SIG-M5 treated with dmso at 0.1 percent for 504 hours (cell line): Measurements from ENCODE around the gene GNAZ.

Experiments used
- DNase-seq: peaks from one replicate; lab custom pipeline; 2025; ENCODE audit not compliant: unreplicated experiment; lab: John Stamatoyannopoulos, UW

Gene GNAZ

GRCh38 chr22:23117891-23118646 lies 47.8 kb downstream of the GNAZ start:
- no peak for DNase-seq

DNA sequence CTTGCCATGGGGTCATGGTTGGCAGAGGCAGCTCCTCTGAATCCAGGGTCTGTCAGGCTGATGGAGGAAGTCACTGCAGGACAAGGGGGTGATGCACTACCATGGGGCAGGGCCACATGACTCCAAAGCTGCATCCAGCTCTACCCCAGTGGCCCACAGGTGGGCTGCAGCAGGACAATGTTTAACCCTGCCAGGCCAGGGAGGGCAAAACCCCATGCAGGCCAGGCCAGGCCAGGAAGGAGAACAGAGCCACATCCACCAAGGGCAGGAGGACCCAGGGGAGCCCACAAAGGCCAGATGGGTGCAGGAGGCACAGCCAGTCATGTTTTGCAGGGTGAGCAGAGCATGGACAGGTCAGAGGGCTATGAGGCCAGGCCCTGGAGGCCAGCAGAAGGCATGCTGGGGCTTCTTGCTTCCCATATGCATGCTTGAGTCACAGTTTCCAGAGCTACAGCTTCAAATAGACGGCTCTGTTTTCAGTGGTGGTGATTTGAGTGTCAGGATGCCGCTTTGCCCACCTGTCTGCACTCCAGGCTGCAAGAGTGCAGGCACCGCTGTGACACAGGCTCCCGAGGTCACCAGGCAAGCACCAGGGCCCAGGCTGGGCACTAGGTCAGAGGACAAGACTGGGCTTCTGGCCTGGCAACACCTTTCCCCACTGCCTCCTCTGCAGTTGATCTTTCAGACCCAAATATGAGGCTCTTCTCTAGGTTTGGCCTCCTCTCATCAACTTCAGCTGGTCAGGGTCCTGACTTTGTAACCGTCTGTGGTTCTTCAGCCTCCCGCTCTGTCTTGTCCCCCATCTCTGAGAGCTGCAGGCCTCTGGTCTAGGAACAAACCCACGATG lies 48.6 kb downstream of the GNAZ start:
- DNase-seq: no peak

GRCh38 chr22:23119494-23120414 lies 49.4 kb downstream of the GNAZ start:
- DNase-seq: no peak

DNA sequence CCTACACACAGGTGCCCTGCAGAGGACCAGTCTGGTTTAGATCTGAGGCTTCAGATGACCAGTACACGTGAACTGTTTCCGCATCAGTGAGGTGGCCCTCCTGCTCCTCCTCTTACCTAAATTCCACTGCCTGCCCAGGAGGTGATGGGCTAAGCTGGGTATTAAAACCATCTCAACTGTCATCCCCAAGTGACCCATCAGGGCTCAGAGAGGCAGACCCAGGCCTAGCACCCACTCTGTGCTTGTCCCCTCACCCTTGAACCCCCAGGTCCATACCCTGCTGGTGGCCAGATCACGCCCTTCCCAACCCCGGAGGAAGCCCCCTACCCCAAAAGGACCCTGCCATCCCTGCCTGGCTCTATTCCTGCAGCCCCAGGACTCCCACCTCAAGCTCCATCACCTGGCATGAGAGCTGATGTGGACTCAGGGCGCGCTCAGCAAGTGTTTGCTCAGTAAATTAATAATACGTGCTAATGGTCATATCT lies 50.1 kb downstream of the GNAZ start:
- DNase-seq: no peak

DNA sequence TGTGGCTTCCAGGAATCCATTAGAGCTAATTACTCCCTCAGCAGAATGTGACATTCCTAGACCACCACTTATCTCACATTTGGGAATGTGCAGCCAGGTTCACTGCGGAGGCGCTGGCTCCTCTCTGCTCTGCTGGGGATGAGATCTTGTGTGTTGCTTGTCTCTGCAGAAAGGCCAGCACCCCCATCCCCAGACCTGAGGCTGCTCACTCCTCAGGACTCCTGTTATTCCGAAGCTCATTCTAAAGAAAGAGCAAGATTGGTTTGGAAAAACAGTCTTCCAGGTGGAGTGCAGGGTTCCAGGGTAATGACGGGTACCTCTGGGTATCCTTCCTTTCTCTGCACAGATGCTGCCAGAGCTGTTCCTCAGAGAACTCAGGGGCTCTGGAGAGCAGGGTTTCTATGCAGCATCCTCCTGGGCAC lies 50.7 kb downstream of the GNAZ start:
- DNase-seq: no peak

DNA sequence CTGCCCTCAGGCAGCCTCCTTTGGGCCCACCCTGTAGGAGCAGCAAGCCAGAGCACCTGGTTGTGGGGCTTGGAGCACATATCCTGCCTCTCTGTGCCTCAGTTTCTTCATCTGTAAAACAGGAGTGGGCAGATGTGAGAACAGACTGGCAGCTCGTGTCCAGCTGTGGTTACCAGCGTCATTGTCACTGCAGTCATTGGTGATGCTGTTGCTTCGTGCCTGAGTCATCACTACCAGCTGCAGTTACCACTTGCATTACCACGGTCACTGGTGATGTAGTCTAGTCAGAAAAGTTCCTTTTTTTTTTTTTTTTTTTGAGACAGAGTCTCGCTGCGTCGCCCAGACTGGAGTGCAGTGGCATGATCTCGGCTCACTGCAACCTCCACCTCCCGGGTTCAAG lies 51.1 kb downstream of the GNAZ start:
- DNase-seq: peak; percentile 1

- DNase-seq: no peak
These were observed 52.1 kb downstream of the GNAZ start for GRCh38 chr22:23122216-23122957.

- no peak for DNase-seq
These were observed 52.9 kb downstream of the GNAZ start for GRCh38 chr22:23122992-23123803.

GRCh38 chr22:23123804-23124254 lies 53.5 kb downstream of the GNAZ start:
- no peak for DNase-seq

DNA sequence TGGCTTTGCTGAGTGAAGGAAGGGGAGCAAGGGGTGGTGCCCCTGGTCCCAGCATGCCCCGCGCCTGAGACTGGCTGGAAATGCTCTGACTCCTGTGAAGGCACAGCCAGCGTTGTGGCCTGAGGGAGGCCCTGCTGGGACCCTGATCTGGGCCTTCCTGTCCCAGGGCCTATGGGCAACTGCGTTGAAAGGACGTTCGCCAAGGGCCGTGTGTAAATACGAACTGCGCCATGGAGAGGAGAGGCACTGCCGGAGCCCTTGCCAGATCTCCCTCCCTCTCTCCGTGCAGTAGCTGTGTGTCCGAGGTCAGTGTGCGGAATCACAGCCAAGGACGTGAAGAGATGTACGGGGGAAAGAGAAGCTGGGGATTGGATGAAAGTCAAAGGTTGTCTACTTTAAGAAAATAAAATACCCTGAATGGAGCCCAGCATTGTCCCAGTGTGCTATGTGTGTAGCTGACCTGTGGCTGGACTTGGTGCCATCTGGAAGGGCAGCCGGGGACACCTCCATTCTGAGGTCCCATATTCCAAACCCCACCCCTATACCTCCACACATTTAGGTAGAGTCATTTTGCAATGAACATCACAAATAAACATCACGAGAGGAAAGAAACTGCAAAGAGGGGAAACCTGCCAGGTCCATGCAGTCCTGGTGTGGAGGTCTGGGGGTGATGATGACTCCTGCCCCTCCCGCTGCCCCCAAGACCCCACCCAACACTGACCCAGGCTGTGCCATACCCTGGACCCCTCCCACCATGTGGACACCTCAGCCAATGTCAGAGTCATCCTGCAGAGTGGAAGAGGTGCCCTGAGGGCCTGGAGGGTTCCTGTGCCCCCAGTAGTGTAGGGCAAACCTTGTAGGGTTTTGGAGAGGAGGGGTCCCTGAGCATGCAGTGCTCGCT lies 54.5 kb downstream of the GNAZ start:
- DNase-seq: no peak

DNA sequence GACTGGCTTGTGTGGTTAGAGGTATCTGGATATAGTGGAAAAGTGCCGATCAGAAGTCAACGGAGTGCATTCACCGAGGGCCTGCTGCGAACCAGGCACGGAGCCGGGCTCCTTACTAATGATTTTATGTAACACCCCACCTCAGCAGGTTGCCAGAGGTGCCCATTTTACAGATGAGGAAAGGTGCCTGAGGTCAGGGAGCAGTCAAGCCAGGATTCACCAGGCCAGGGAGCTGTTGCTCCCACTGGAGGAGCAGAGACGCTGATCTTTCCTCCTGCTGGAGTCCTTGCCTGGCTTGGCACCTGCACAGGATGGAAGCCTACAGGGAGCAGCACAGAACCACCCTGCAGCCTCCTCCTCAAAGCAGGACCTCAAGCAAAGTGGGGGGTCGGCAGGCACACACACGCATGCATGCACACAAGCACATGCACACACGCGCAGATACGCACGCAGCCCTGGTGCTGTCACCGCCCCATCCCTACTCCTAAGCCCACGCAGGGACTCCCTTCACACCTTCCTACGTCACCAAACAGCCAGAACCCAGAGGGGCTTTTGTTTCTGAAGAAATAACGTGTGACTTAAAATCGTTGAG lies 55.3 kb downstream of the GNAZ start:
- no peak for DNase-seq

GRCh38 chr22:23126165-23127054 lies 56.1 kb downstream of the GNAZ start:
- no peak for DNase-seq

DNA sequence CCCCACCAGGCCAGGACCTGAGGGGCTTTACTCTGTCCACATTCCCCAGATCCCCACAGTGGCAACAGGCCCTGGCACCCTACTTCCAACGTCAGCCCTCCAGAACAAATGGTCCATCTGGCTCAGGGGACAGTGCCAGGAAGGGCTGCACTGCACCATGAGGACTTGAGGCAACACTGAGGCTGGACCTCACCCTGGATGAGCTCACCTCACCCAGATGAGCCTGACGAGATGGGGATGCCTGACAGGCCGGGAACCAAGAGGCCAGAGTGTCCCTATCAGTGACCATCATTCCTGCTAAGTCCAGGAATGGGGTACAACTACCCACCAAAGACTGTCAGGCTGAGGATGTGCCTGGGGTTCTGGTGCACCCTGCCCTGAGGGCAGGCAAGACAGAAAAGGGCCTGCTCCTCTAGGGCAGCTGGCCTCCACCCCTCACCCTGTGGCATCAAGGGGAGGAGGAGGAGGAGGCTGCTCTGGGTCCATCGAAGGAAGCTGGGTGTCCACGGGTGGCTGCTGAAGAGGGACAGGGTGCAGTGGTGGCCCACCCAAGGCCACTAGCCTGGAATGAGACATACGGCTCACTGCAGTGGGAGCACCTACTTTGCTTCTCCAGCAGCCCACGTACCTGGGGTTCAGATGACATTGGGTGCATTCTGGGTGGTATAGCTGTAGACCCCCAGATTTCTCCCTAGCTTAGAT lies 56.9 kb downstream of the GNAZ start:
- DNase-seq: no peak

GRCh38 chr22:23127788-23128187 lies 57.5 kb downstream of the GNAZ start:
- no peak for DNase-seq

- peak; percentile 43 for DNase-seq
These were observed 58.2 kb downstream of the GNAZ start for GRCh38 chr22:23128269-23129108.

DNA sequence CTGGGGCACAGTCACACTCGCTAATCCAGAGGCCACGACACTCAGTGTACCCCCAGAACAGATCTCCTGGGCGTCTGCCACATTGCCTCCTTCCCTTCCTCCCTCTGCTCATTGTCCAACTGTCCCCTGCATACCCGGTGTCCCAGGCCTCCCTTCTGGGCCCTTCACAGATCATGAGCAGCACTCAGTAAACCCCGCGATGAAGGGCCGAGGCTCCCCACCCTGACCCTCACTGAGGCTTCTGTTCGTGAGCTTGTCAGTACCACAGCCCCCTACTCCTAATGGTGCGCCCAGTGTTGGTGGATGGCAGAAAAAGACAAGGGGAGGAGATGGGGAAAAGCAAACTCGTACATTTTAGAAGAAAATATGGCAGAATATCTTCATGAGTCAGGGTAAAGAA lies 58.8 kb downstream of the GNAZ start:
- no peak for DNase-seq
